Fibroblast of mammary gland (primary cell): ENCODE measurements around the gene KCNK2.

ENCODE experiments used
- DNase-seq: peaks from one replicate; pipeline ENCODE4 v3.0.0-alpha.2; 2010; ENCODE audit warnings: low read depth
- H3K4me3 ChIP-seq: 2 replicates; pipeline ENCODE4 v1.5.1; 2011; ENCODE audit warnings: low read depth, mild to moderate bottlenecking, low read length, moderate library complexity; ENCODE audit not compliant: control insufficient read depth
- TF ChIP-seq, protein P1 (sequence below): conservative IDR thresholded peaks from 2 replicates; pipeline ENCODE4 v1.5.1; 2011; ENCODE audit warnings: low read depth, low read length, inconsistent platforms; ENCODE audit not compliant: control insufficient read depth, insufficient read depth

KCNK2 gene

GRCh38 chr1:215113776-215114153 lies 31.2 kb downstream of the KCNK2 start:
- no peak overlapping the region for H3K4me3 ChIP-seq
- TF ChIP-seq, protein P1, sequence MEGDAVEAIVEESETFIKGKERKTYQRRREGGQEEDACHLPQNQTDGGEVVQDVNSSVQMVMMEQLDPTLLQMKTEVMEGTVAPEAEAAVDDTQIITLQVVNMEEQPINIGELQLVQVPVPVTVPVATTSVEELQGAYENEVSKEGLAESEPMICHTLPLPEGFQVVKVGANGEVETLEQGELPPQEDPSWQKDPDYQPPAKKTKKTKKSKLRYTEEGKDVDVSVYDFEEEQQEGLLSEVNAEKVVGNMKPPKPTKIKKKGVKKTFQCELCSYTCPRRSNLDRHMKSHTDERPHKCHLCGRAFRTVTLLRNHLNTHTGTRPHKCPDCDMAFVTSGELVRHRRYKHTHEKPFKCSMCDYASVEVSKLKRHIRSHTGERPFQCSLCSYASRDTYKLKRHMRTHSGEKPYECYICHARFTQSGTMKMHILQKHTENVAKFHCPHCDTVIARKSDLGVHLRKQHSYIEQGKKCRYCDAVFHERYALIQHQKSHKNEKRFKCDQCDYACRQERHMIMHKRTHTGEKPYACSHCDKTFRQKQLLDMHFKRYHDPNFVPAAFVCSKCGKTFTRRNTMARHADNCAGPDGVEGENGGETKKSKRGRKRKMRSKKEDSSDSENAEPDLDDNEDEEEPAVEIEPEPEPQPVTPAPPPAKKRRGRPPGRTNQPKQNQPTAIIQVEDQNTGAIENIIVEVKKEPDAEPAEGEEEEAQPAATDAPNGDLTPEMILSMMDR, result no peak
- DNase-seq, result peak; percentile 74

DNA sequence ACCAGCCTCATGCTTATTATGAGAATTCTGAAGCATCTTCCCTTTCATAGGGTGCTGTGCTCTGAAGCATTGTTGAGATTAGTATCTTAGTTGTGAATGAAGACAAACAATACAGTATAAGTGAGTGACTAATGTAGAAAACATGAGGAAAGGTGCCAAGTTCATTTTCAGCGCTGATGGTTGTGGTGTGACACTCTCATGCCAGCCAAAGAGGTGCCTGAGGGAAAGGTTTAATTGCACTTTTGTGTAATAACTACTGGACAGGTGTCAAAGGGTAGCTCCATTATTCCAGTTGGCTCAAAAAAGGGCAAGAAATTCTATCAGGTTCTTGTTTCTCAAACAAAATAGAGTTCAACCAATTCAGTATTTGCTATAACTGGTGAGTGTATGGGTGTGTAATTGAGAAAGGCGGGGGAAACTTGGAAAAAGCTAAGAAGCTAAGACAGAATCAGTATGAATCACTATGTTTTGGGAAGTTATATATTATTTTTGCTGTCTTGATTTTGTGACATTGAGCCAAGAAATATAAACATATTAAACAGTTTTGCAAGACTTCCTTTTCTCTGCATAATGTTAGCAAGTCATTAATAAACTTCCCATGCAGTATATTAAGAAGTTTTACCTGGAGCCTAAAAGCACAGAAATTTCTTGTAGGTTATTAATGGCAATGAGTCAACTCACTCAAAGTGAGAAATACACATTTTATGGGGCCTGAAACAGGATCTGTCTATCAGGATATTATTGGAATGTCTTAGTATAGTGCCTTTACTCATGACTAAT lies 31.8 kb downstream of the KCNK2 start:
- TF ChIP-seq, protein P1, result no peak
- DNase-seq, result peak; percentile 94
- no peak overlapping the region for H3K4me3 ChIP-seq

DNA sequence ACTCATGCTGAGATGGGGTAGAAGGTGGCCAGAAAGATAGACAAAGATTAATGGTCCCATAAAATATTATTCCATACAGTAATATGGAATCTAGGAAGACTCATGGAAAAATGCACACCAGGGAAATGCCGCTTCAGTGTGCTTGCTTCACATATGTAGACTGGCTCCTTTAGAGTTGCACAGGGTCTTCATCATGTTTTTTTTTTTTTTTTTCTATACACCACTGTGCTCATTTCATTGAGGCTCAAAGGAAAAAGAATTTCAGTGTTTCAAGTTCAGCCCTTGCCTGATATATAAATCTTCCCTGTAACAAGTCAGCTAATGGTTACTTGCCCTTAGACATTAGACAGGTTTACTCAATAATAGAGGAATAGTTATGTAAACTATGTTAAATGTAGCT lies 33.2 kb downstream of the KCNK2 start:
- H3K4me3 ChIP-seq, result no peak overlapping the region
- TF ChIP-seq, protein P1, result no peak
- DNase-seq, result no peak

DNA sequence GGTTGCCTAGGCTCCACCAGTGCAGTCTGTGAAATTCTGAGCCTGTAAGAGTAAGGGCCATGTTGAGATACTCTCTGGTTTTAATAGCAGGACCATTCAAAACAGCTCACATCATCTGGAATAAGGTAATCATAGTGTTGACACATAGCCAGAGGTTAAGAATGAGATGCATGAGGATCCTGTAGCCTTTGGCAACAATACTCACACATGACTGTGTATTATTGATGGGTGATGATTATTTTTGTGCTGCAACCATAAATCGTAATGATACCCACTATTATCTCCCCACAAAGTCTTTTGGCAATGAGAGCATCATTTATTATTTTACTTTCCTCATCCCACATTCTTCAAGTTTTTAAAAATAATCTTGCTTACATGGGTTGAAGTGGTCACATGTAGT lies 35.5 kb downstream of the KCNK2 start:
- peak; percentile 80 for DNase-seq
- no peak overlapping the region for H3K4me3 ChIP-seq
- TF ChIP-seq, protein P1, result no peak

GRCh38 chr1:215119056-215119455 lies 36.5 kb downstream of the KCNK2 start:
- H3K4me3 ChIP-seq, result no peak overlapping the region
- DNase-seq, result no peak
- TF ChIP-seq, protein P1, result no peak

DNA sequence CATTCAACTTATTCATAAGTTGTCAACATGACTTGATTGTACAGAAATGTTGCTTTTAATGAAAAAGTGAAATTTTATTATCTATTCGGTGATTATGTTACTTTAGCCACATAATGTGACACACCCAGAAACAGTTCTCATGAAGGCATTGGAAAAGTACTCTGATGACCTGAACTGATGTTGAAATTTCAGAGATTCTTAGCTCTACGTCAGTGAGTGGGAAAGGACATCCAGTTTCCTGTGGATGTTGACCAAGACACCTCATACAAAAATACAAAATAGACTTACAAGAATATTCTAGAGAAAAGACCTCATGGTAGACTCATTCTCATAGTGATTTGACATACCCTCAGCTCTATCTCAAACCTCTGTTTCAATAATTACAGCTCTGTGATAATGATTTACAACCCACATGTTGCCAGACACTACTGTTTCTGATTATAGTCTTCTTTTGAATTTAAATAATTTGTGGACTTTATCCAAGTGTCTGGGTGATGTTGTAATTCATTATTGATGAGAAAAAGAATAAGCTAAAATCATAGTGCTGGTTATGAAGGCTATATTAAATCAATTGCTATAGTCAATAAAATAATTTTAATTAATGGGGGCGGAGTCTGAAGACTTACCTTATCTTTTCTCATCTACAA lies 37.3 kb downstream of the KCNK2 start:
- peak; percentile 95 for DNase-seq
- TF ChIP-seq, protein P1, result no peak
- H3K4me3 ChIP-seq, result no peak overlapping the region
